ENCODE measurements around the gene YPEL4. TPM values are rescaled to one million over a fixed set of nuclear protein-coding genes. Genes with fewer than 3 reads are reported as not detected.
"Not testable (repeated sequence)": the region's sequence is repeated elsewhere in the genome, so short reads cannot be mapped to it uniquely, and the experiment has no call there.

The YPEL4 gene
- 1 to 10 TPM in 3 of 4 donors, under 1 TPM in 1; 0.63 to 1.8 (median 1.5) TPM for total RNA-seq

GRCh38 chr11:57649826-57650738, at the start of gene YPEL4:
YPEL4 (minus strand) TSS chr11:57649912; CDS start chr11:57647107, 2,805 bp downstream.
- DNase-seq (ENCODE audit: low spot score) (peak; percentile 32), ATAC-seq (ENCODE audit: low FRiP score) (peak; percentile 72)
- no peak for TF ChIP-seq CTCF (IDR thresholded peaks at IDR 0.05)

- no peak for ATAC-seq (ENCODE audit: low FRiP score)
- no peak for DNase-seq (ENCODE audit: low spot score)
- no peak for TF ChIP-seq CTCF (IDR thresholded peaks at IDR 0.05)
Measured at GRCh38 chr11:57698843-57699365, 49.2 kb upstream of the YPEL4 start.

GRCh38 chr11:57690474-57690873, 40.8 kb upstream of the YPEL4 start:
- not testable (repeated sequence) for ATAC-seq (ENCODE audit: low FRiP score); DNase-seq (ENCODE audit: low spot score)

GRCh38 chr11:57681168-57681567, 31.5 kb upstream of the YPEL4 start:
- ATAC-seq (ENCODE audit: low FRiP score) (no peak), DNase-seq (ENCODE audit: low spot score) (no peak)
- no peak for TF ChIP-seq CTCF (IDR thresholded peaks at IDR 0.05)

GRCh38 chr11:57680552-57680874, 30.8 kb upstream of the YPEL4 start:
- ATAC-seq (ENCODE audit: low FRiP score) (no peak), DNase-seq (ENCODE audit: low spot score) (no peak)
- TF ChIP-seq CTCF (IDR thresholded peaks at IDR 0.05): no peak

GRCh38 chr11:57679396-57679795, 29.7 kb upstream of the YPEL4 start:
- peak; percentile 34 for ATAC-seq (ENCODE audit: low FRiP score)
- no peak for TF ChIP-seq CTCF (IDR thresholded peaks at IDR 0.05)
- DNase-seq (ENCODE audit: low spot score): no peak

- no peak for ATAC-seq (ENCODE audit: low FRiP score)
- no peak for DNase-seq (ENCODE audit: low spot score)
- no peak for TF ChIP-seq CTCF (IDR thresholded peaks at IDR 0.05)
Measured at GRCh38 chr11:57675176-57675941, 25.6 kb upstream of the YPEL4 start.
